MM.1S (cell line): Measurements from ENCODE around the gene EML1.

Experiments used
- CTCF ChIP-seq: fragments of 300-600 bp; sonication (generic); IDR thresholded peaks from 2 replicates; pipeline ENCODE4 v1.5.1; 2016; ENCODE audit warnings: antibody characterized with exemption, low read length, mixed read lengths
- EZH2 ChIP-seq: fragments of 300-600 bp; sonication (generic); optimal IDR thresholded peaks from 2 replicates; pipeline ENCODE3; 2017; ENCODE audit warnings: low read depth, mild to moderate bottlenecking, antibody characterized with exemption, low read length, mixed read lengths
- EZH2phosphoT487 ChIP-seq: fragments of 300-600 bp; sonication (generic); IDR thresholded peaks from 2 replicates; pipeline ENCODE4 v1.6.1; 2018; ENCODE audit warnings: antibody characterized with exemption, low read length

- TF ChIP-seq CTCF (no peak), EZH2 (no peak), EZH2phosphoT487 (no peak)
Measured at GRCh38 chr14:99806836-99807235, 13.6 kb downstream of the EML1 start.
